Brain microvascular endothelial cell (primary cell): ENCODE data around the gene ID4.
"Not testable (repeated sequence)": the region's sequence is repeated elsewhere in the genome, so short reads cannot be mapped to it uniquely, and the experiment has no call there.

ENCODE experiments used
- DNase-seq: peaks from one replicate; pipeline ENCODE4 v3.0.0-alpha.2; 2020
- H3K27ac ChIP-seq: fragments of 250-450 bp; sonication (Bioruptor Pico); 2 replicates; pipeline ENCODE4 v1.5.1; 2020; ENCODE audit warnings: mild to moderate bottlenecking, moderate library complexity
- H3K27me3 ChIP-seq: fragments of 250-450 bp; sonication (Bioruptor Pico); replicated peaks from 2 replicates; pipeline ENCODE4 v1.5.1; 2020; ENCODE audit warnings: mild to moderate bottlenecking
- H3K36me3 ChIP-seq: fragments of 250-450 bp; sonication (Bioruptor Pico); replicated peaks from 2 replicates; pipeline ENCODE4 v1.5.1; 2020; ENCODE audit warnings: mild to moderate bottlenecking
- H3K4me3 ChIP-seq: 2 replicates; pipeline ENCODE4 v1.5.1; 2011; ENCODE audit warnings: low read depth, mild to moderate bottlenecking, control low read depth, low read length, moderate library complexity
- CTCF ChIP-seq: IDR thresholded peaks from 2 replicates; pipeline ENCODE4 v1.5.1; 2011; ENCODE audit warnings: low read depth, mild to moderate bottlenecking, moderate library complexity, low read length, control low read depth, inconsistent platforms; ENCODE audit errors: missing control alignments
- in situ Hi-C: cut with HindIII; loops from 2 replicates; pipeline ENCODE4 v1.10.0; 2017; ENCODE audit warnings: low sequenced_read_pairs, low pct_ligation_motif_present

The ID4 gene

DNA sequence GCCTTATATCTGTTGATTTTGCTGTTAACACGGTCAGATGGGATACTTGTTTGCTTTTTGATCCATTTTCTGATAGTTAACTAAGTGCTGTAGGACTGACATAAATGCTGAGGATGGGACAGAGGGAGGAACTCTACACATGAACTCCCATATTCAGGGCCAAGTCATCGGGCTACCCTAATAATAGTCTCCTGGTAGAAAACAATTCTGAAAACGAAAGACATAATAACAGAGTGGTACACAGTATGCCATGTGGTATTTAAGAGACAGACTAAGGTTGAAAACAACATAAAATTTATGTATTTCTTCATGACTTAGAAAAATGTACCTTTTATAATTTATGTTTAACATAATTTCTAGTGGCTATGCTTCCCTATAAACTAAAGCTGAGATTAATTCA lies 12.0 kb downstream of the ID4 start:
- in situ Hi-C loops, result no loop called here
- no peak for TF ChIP-seq CTCF
- Histone ChIP-seq H3K36me3 (no peaks in the 10 kb centered on the region), H3K27ac (no peak overlapping the region), H3K27me3 (no peaks in the 10 kb centered on the region), H3K4me3 (no peak overlapping the region)
- no peak for DNase-seq

- no peak overlapping the region for H3K27ac ChIP-seq
- no peak overlapping the region for H3K4me3 ChIP-seq
- TF ChIP-seq CTCF, result no peak
- H3K27me3 ChIP-seq, result no peaks in the 10 kb centered on the region
- in situ Hi-C loops, result no loop called here
- H3K36me3 ChIP-seq, result no peaks in the 10 kb centered on the region
- no peak for DNase-seq
Observed at GRCh38 chr6:19849755-19850154, 12.6 kb downstream of the ID4 start.

DNA sequence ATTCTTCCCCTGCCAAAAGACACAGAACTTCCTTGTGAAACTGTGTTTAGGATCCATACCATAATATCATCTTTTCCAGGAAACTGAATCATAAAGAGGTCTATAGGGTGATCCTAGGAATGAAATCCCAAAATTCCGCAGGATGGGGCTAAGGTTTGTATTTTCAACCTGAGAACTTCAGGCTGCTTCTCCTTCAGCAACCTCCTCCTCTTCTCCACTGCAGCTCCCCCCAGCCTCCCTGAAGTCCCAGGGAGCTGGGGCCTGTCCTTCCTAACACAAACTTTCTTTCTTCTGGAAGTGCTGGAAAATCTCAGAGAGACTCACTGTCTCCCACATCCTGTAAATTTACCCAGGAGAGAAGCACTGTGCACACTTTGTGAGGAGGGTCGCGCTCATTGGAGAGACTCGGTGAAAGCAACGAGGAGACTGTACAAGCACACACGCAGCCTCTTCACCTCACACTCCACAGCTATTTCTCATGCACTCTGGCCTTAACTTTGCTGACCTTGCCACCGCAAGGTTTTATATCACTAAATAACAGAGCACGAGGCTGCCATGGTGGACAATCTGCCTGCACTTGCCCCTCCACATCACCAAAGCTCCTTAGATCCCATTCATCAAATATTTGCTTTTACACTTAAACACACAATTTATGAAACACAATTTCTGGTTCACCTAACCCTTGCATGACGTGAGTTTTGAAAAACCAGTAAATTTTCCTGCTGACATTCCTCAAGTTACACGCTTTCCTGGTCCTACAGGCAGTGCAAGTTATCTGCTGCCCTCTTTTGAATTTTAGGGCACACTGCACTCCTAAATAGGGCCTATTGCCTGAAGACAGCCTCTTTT lies 14.3 kb downstream of the ID4 start:
- in situ Hi-C loops, result no loop called here
- DNase-seq, result peak; percentile 81
- Histone ChIP-seq H3K4me3 (peak overlapping the region; percentile 32), H3K27me3 (no peaks in the 10 kb centered on the region), H3K27ac (peak overlapping the region; percentile 47), H3K36me3 (no peaks in the 10 kb centered on the region)
- TF ChIP-seq CTCF, result peak; percentile 94

DNA sequence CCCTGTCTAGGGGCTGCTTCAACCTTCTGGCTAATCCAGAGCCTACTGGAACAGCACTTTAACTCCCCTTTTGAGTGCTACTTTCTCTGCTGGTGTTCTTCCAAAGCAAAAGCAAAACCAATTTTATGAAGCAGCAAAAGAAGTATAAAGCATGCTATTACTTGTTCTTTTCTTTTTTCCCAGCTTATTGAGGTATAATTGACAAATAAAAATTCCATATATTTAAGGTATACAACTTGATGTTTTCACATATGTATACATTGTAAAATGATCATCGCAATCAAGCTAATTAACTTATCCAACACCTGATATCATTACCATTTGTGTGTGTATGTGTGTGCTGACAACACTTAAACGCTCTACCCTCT lies 14.9 kb downstream of the ID4 start:
- no peak for DNase-seq
- Histone ChIP-seq H3K27me3 (no peaks in the 10 kb centered on the region), H3K36me3 (no peaks in the 10 kb centered on the region), H3K4me3 (no peak overlapping the region), H3K27ac (no peak overlapping the region)
- no peak for TF ChIP-seq CTCF
- in situ Hi-C loops, result no loop called here

GRCh38 chr6:19852927-19853326 lies 15.8 kb downstream of the ID4 start:
- in situ Hi-C loops, result no loop called here
- no peaks in the 10 kb centered on the region for H3K27me3 ChIP-seq
- H3K36me3 ChIP-seq, result no peaks in the 10 kb centered on the region
- H3K27ac ChIP-seq, result no peak overlapping the region
- no peak overlapping the region for H3K4me3 ChIP-seq
- TF ChIP-seq CTCF, result no peak
- DNase-seq, result no peak

GRCh38 chr6:19854421-19855015 lies 17.3 kb downstream of the ID4 start:
- DNase-seq, H3K27me3 ChIP-seq, in situ Hi-C loops, H3K4me3 ChIP-seq, H3K36me3 ChIP-seq, H3K27ac ChIP-seq: not testable (repeated sequence)
